ENCODE data around the gene MED10. TPM values are rescaled to one million over a fixed set of nuclear protein-coding genes. Genes with fewer than 3 reads are reported as not detected.

The MED10 gene
- total and polyA plus RNA-seq, 2 experiments from 2014 or later = 19.7 to 75.5 TPM

DNA sequence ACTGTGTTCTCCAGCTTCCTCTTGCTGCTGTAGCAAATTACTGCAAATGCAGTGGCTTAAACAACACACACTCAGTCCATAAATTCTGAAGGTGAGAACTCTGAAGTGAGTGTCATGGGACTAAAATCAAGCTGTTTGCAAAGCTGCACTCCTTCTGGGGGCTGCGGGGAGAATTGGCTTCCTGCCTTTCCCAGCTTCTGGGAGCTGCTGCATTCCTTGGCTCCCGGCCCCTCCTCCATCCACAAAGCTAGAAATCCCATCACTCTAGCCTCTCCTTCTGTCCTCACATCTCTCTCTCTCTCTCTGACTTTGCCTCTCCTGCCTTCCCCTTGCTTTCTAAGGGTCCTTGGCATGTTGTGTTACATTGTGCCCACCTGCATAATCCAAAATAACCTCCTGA is 14.2 kb upstream of the MED10 start:
- H3K4me3 ChIP-seq = no peak overlapping the region
- no peak for DNase-seq (ENCODE audit: low spot score)
- H3K4me1 ChIP-seq (ENCODE audit: insufficient read depth) = no peaks in the 10 kb centered on the region
- no peaks in the 10 kb centered on the region for H3K9me3 ChIP-seq (ENCODE audit: low read depth)
- no peaks in the 10 kb centered on the region for H3K9me2 ChIP-seq (replicated peaks; ENCODE audit: insufficient read depth)
- TF ChIP-seq, protein P1, sequence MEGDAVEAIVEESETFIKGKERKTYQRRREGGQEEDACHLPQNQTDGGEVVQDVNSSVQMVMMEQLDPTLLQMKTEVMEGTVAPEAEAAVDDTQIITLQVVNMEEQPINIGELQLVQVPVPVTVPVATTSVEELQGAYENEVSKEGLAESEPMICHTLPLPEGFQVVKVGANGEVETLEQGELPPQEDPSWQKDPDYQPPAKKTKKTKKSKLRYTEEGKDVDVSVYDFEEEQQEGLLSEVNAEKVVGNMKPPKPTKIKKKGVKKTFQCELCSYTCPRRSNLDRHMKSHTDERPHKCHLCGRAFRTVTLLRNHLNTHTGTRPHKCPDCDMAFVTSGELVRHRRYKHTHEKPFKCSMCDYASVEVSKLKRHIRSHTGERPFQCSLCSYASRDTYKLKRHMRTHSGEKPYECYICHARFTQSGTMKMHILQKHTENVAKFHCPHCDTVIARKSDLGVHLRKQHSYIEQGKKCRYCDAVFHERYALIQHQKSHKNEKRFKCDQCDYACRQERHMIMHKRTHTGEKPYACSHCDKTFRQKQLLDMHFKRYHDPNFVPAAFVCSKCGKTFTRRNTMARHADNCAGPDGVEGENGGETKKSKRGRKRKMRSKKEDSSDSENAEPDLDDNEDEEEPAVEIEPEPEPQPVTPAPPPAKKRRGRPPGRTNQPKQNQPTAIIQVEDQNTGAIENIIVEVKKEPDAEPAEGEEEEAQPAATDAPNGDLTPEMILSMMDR (IDR thresholded peaks at IDR 0.05; ENCODE audit: poor library complexity) = no peak
- TF ChIP-seq EZH2phosphoT487 (IDR thresholded peaks at IDR 0.05; ENCODE audit: low read depth, severe bottlenecking, unreplicated experiment) (no peak), EZH2 (IDR thresholded peaks at IDR 0.05; ENCODE audit: borderline replicate concordance) (no peak)
- no peaks in the 10 kb centered on the region for H4K20me1 ChIP-seq (ENCODE audit: insufficient read depth, poor library complexity, severe bottlenecking)
- H3K36me3 ChIP-seq (replicated peaks; ENCODE audit: insufficient read depth, low read depth) = no peaks in the 10 kb centered on the region
- 46% methylated on average over 2 of the region's 2 CpGs for WGBS (ENCODE audit: low lambda C conversion rate, missing lambda C conversion rate)
- H3K79me2 ChIP-seq = no peaks in the 10 kb centered on the region
- H3K27ac ChIP-seq = no peak overlapping the region
- no peaks in the 10 kb centered on the region for H3K27me3 ChIP-seq
- no peak overlapping the region for H3K4me2 ChIP-seq
- H2AFZ ChIP-seq = no peak overlapping the region

DNA sequence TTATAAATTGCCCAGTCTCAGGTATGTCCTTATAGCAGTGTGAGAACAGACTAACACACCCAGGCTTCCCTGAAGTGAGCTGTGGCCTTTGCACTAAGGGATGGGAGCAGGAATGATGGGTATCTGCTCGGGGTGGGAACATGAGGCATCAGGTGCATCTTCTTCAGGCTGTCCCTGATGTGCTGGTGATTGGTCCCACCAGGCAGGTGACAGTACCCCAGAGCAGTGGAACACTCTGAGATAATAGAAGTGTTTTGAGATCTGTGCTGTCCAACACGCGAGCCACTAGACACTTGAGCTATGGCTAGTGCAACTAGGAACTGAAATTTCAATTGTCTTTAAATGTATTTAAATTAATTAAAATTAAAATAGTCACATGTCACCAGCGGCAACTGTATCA is 12.8 kb upstream of the MED10 start:
- 90% methylated on average over 4 of the region's 4 CpGs for WGBS (ENCODE audit: low lambda C conversion rate, missing lambda C conversion rate)

DNA sequence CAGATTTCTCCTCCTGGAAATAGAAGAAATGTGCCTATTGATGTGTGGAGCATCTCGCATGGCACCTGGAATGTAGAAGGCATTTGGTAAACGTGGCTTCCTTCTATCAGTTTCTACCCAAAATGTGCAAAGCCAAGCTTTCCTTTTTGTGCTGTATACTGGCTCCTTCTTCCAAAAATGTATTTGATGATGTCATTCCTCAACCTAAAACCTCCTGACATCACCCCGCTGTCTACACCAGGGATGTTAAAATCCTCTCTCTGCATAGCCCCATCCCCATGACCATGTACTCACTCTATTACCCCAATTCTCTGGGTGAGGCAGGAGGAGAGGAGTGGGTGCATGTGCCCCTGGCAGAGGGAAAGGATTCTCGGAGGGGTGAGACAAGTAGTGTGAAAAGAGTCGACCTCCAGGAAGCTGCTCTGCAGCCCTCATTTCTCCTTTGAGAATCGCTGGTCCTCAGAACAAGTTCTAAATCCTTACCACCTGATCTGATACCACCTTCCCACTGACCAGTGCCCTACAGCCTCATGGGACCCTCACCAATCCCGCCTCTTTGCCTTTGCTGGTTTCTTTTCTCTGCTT is 11.7 kb upstream of the MED10 start:
- no peak for TF ChIP-seq EZH2phosphoT487 (IDR thresholded peaks at IDR 0.05; ENCODE audit: low read depth, severe bottlenecking, unreplicated experiment)
- TF ChIP-seq EZH2 (IDR thresholded peaks at IDR 0.05; ENCODE audit: borderline replicate concordance) = no peak
- TF ChIP-seq, protein P1 (IDR thresholded peaks at IDR 0.05; ENCODE audit: poor library complexity) = no peak
- Histone ChIP-seq H3K79me2 (no peaks in the 10 kb centered on the region), H3K27me3 (peaks cover 3% of the 10 kb centered on the region), H3K4me1 (ENCODE audit: insufficient read depth) (no peaks in the 10 kb centered on the region), H3K27ac (no peak overlapping the region), H3K4me3 (no peak overlapping the region), H3K9me3 (ENCODE audit: low read depth) (no peaks in the 10 kb centered on the region), H2AFZ (no peak overlapping the region), H3K36me3 (replicated peaks; ENCODE audit: insufficient read depth, low read depth) (no peaks in the 10 kb centered on the region), H3K9me2 (replicated peaks; ENCODE audit: insufficient read depth) (no peaks in the 10 kb centered on the region), H3K4me2 (no peak overlapping the region), H4K20me1 (ENCODE audit: insufficient read depth, poor library complexity, severe bottlenecking) (no peaks in the 10 kb centered on the region)
- 84% methylated on average over 7 of the region's 7 CpGs for WGBS (ENCODE audit: low lambda C conversion rate, missing lambda C conversion rate)
- no peak for DNase-seq (ENCODE audit: low spot score)

More for the DNA sequence above, 12.8 kb upstream of the MED10 start:
- H4K20me1 ChIP-seq (ENCODE audit: insufficient read depth, poor library complexity, severe bottlenecking) = no peaks in the 10 kb centered on the region
- no peak overlapping the region for H3K4me3 ChIP-seq
- peaks cover 3% of the 10 kb centered on the region for H3K27me3 ChIP-seq
- no peaks in the 10 kb centered on the region for H3K9me3 ChIP-seq (ENCODE audit: low read depth)
- DNase-seq (ENCODE audit: low spot score) = no peak
- no peaks in the 10 kb centered on the region for H3K79me2 ChIP-seq
- H3K4me1 ChIP-seq (ENCODE audit: insufficient read depth) = no peaks in the 10 kb centered on the region
- no peak overlapping the region for H3K4me2 ChIP-seq
- H2AFZ ChIP-seq = no peak overlapping the region
- no peaks in the 10 kb centered on the region for H3K36me3 ChIP-seq (replicated peaks; ENCODE audit: insufficient read depth, low read depth)
- no peak overlapping the region for H3K27ac ChIP-seq
- no peaks in the 10 kb centered on the region for H3K9me2 ChIP-seq (replicated peaks; ENCODE audit: insufficient read depth)
- TF ChIP-seq EZH2phosphoT487 (IDR thresholded peaks at IDR 0.05; ENCODE audit: low read depth, severe bottlenecking, unreplicated experiment) (no peak), EZH2 (IDR thresholded peaks at IDR 0.05; ENCODE audit: borderline replicate concordance) (no peak)
- TF ChIP-seq, protein P1 (IDR thresholded peaks at IDR 0.05; ENCODE audit: poor library complexity) = no peak

Data from hepatocyte (in vitro differentiated cells).